Neural cell (in vitro differentiated cells): Measurements from ENCODE around the gene MYRIP.

ENCODE experiments used
- CTCF ChIP-seq: fragments of 450-650 bp; IDR thresholded peaks from 2 replicates; pipeline ENCODE4 v1.5.1; 2014; ENCODE audit warnings: antibody characterized with exemption, mild to moderate bottlenecking, moderate library complexity; ENCODE audit not compliant: poor library complexity, severe bottlenecking
- EP300 ChIP-seq: fragments of 450-650 bp; conservative IDR thresholded peaks from 2 replicates; pipeline ENCODE4 v1.6.1; 2014; ENCODE audit warnings: antibody characterized with exemption, mild to moderate bottlenecking, moderate library complexity; ENCODE audit not compliant: poor library complexity, severe bottlenecking

GRCh38 chr3:40291471-40291870, 482.1 kb downstream of the MYRIP start:
- no peak for TF ChIP-seq CTCF
- TF ChIP-seq EP300: no peak
